ENCODE results near the gene TACR1.
A peak's percentile ranks its signal among the peaks of the same experiment; 100 is the strongest.

The TACR1 gene

DNA sequence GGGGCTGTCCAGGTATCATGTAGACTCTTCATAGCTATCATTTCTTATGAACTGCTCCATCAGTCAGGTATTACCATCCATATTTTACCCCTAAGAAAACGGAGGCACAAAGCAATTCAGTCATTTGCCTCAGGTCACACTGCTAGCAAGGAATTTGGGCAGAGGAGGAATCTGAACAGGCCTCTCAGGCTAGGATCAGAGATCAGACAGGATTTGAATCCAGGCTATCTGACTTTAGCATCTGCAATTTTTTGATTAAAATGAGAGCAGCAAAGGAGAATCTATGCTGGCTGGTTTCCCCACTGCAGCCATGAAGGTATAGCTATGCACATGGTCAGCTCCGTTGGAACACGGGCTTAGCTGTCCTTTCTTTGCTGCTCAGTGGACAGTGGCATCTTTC is 60.1 kb downstream of the TACR1 start:
- DNase-seq, result no peak

GRCh38 chr2:75138528-75138927 is 60.8 kb downstream of the TACR1 start:
- DNase-seq, result no peak

DNA sequence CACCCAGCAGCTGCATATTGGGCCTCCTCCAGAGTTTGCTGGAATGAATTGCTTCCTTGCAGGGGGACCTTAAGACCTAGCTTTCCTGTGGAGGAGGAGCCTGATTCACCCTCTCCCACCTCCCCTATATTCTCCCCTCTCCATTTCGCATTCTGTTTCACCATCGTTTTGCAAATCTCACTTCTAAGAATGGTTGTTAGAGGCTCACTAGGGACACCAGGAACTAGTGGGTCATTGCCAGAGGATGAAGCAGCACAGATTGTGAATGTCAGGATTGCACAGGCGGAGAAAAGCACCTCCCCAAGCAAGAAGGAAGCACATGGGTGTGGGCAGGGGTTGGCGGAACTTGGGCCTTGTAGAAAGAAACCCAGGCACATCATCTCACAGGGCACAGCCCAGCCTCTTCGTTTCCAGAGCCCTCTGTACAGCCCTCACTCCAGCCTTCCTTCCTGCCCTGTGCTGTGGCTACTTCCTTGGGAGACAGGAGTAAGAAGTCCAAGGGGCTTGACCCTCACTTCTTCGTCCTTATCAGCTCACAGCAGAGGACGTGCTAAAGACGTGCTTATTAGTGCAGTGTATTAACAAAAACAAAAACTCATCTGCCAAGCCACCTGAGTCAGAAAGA is 63.4 kb downstream of the TACR1 start:
- no peak for DNase-seq

- no peak for DNase-seq
These were observed 64.5 kb downstream of the TACR1 start for GRCh38 chr2:75134860-75135259.

- no peak for DNase-seq
These were observed 65.4 kb downstream of the TACR1 start for GRCh38 chr2:75133621-75134570.

GRCh38 chr2:75130171-75130570 is 69.1 kb downstream of the TACR1 start:
- no peak for DNase-seq

DNA sequence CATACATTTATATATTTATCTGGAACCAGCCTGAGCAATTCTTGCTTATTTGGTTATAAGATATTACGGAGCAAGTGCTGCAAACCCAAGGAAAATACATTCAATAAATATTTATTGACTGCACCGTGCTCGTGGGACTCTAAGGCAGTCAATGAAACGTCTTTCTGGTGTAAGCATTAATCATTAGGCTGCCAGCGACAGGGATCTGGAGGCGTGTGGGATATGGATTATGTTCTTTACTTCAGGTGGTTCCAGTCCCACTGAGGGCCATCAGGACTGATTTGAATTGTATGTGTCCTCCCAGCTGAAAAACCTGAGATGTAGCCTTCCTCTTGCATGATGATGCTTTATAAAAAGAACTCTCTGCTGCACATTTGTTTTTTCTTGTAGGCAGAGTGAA is 75.4 kb downstream of the TACR1 start:
- DNase-seq, result no peak

DNA sequence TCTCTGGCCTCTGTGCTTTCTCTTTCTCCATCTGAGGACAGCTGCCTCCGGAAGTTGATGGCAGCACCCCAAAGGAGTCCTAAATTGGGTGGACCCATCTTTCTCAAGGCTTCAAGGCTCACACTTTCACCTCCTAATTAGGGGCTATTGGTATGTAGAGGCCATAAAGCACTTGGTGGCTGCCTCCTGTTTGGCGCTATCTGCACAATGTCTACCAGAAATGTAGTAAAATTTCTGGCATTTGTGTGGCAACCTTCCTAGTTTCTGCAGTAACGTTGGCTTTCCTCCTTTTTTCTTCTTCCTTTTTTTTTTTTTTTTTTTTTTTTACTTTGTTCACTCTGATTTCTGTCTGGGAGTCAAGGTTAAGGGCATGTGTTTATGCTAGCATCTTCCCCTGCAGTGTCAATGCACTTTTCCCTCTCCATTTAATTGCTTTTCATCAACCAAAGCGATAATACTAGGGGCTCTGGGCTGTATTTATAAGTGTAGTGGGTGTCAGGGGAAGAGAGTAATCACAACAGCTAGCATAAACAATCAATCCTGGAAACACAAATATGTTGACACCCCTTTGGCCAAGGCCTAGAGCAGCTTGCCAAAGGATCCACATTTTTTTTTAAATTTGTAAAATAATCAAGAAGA is 86.0 kb downstream of the TACR1 start:
- no peak for DNase-seq

DNA sequence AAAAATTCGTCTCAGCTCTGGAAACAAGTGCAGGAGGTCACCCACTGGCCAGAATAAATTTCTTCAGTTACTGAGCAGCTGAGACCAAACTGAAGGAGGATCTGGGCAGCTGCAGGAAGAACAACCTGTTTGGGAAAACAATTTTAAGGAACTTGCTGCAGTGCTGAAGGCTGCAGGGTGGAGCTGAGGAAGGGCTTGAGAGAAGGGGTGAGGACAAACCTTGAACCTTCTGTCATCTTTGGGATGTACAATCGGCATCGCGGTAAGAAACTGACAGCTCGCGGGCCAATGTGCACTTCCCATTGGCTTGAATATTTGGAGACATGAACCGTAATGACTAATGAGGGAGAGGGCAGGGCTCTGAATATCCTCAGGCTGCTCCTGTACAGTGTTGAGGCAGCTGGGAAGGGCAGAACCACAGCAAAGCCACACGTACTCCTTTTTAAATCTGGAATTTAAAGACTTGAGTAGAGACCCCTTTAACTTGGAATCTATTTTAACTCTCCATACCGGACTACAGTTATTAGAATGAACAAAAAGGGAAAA is 90.3 kb downstream of the TACR1 start:
- DNase-seq, result no peak

DNA sequence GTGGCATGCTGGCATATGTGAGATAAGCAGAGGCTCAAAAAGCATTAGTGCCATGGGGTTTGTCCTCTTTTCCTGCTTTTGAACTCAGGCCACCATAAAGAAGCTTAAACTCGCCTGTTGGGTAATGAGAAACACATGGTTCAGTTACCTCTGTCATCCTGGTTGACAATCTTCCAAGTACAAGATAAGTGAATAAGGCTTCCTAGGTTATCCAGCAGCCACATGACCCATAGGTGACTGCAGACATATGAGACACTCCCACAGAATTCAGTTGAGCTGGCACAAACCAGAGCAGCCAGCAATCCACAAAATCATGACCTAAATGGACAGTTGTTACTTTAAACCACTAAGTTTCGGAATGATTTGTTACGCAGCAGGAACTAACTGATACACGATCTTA is 97.3 kb downstream of the TACR1 start:
- no peak for DNase-seq

- no peak for DNase-seq
These were observed 98.5 kb downstream of the TACR1 start for GRCh38 chr2:75100801-75101151.

DNA sequence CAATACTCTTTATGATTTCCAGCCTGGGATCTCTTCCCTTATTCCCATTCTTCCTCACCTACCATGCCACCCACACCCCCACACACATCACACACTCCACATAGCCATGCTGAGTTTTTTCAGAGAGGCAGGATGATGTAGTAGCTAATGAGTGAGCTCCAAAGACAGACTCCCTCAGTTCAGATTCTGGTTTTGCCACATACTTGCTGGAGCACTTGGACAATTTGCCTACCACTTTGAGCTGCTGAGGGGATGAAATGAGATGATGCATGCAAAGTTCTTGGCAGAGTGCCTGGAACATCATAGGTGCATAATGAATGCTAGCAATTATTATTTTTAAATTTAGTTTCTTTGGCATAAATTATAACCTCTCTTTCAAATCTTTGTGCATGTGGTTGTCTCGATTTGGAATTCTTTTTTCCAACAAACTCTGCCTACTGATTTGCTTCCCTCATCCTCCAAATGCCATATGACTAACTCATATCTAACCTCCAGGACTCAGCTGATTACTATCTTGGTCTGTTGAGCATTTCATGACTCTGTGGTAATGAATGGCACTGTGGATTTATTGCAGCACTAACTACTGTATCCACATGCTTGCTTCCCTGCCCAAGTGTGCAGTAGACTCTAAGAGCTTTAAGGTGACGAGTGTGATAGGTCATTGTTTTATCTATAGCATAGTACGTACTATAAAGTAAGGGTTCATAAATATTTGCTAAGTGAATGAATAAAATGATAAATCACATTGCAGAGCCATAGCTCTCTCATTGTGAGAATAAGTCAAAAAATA is 99.1 kb downstream of the TACR1 start:
- DNase-seq, result no peak

GRCh38 chr2:75099521-75099922 is 99.8 kb downstream of the TACR1 start:
- no peak for DNase-seq

DNA sequence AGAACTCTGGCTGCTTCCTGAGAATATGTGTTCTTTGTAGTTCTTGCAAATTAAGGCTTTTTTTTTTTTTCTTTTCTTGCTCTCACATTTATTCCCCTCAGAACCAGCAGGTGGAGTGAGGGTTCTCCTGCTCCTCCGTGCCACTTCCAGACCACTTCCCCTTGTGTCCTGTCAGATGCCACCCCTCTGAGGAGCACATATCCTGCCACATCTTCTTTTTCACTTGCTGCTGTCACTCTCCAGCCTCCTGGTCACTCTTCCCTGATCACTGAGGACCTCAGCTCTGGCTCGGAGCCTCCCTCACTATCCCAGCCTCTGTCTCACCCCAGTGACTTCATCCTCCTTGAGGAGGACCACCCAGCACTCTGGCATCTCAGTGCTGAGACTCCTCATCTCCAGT is 100.5 kb downstream of the TACR1 start:
- no peak for DNase-seq

DNA sequence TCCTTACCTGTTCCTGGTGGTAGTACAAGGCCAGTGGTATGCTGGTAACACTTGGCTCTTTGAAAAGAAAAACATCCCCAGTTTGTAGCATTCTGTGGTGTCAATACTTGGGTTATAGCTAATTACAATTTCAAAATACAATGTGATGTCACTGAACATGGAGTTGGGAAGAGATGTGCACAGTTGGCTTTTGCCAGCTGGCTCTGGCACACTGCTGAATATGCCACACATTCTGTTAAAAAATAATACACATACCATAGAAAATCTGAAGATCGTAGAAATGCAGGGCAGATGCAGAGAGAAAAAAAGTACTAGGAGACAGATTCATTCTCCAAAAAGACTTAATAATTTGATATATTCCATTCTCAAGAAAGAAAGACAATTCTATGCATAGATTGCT is 101.5 kb downstream of the TACR1 start:
- no peak for DNase-seq

GRCh38 chr2:75094405-75094804 is 104.9 kb downstream of the TACR1 start:
- no peak for DNase-seq

DNA sequence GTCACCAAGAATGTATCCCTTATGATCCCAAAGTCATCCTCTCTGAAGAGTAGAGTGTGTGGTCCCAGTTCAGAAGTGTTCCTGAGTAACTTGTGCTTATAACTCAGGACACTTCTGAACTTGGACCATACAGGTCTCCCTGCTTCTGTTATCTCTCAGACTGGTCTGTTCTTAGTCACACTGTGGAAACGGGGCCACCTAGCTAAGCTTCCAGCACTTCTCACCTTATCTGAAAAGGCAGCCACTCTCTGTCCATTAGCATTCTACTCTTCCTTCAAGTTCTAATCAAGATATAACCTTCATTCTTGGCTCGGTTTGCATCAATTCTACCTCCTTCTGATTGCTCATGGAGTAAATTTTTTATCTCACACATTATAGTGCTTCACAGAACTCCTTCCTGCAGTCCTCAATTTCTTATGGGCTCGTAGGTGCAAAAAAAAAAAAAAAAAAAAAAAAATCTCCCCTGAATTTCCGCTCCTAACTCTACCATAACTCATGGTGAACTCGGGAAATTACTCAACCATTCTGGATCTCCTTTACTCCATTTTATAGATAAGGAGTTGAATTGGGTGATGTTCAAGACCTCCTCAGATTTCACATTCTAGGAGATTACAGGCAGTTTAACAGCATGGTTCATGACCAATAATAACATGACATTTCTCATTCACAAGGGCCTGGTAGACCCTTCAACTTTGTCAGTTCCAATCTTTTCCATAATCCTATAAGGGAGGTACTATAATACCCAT is 108.4 kb downstream of the TACR1 start:
- no peak for DNase-seq

GRCh38 chr2:75089471-75089870 is 109.8 kb downstream of the TACR1 start:
- no peak for DNase-seq

DNA sequence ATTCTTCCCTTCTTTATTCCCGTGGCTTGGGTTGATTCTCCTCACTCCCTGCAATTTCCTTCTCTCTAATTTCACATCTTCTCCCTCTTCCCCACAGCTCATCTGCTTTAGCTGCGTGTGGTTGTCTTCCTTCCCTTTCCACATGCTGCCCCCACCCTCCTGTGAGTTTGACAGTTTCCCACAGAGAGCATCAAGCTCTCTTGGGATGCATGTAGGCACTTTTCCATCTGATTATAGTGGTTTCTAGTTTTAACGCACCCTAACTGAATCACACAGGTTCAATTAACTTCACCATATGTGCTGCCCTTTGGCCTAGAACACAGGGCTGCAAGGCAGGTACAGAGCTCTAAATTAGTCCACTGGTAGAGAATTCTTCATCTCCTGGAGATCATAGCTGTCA is 110.5 kb downstream of the TACR1 start:
- DNase-seq, result no peak

DNA sequence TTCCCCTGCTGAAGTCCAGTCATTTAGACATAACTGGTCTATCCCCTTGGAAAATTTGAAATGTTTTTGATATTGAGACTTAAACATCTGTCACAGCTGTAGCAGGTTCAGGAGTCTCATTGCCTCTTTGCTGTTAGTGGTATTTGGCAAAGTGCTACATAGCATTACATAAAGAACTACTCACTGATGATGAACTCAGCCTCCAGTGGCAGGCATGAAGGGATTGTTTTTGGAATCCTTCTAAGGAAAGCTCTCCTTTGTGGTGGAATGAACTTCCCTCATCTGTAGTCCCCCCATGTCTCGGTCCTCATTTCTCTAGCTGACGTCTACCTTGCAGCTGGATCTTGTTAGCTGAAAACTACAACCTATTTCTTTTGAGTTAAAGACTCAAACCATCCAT is 111.6 kb downstream of the TACR1 start:
- DNase-seq, result no peak

- peak; percentile 31 for DNase-seq
These were observed 119.7 kb downstream of the TACR1 start for GRCh38 chr2:75079575-75079974.

GRCh38 chr2:75077909-75078308 is 121.4 kb downstream of the TACR1 start:
- DNase-seq, result no peak

Measured in NCI-H2107 (cell line).